H9 (cell line): ENCODE data around the gene CDC42EP3. TPM values are rescaled to one million over a fixed set of nuclear protein-coding genes. Genes with fewer than 3 reads are reported as not detected.

Source experiments
- DNase-seq: peaks from one replicate; pipeline ENCODE4 v3.0.0-alpha.2; 2017
- H2AFZ ChIP-seq: one replicate; pipeline ENCODE4 v1.6.1; 2013; ENCODE audit warnings: mild to moderate bottlenecking, low read length, control low read depth, moderate library complexity
- H2AK5ac ChIP-seq: 2 replicates; pipeline ENCODE4 v1.6.1; 2013; ENCODE audit warnings: low read length, control low read depth, mixed read lengths; ENCODE audit not compliant: insufficient read length
- H2BK120ac ChIP-seq: one replicate; pipeline ENCODE4 v1.6.1; 2013; ENCODE audit warnings: low read depth, mild to moderate bottlenecking, low read length, control low read depth, inconsistent platforms; ENCODE audit not compliant: poor library complexity, severe bottlenecking
- H2BK12ac ChIP-seq: 2 replicates; pipeline ENCODE4 v1.6.1; 2013; ENCODE audit warnings: low read length, control low read depth, mixed read lengths, low read depth; ENCODE audit not compliant: insufficient read length
- H2BK15ac ChIP-seq: 2 replicates; pipeline ENCODE4 v1.6.1; 2013; ENCODE audit warnings: low read depth, low read length, control low read depth
- H2BK20ac ChIP-seq: one replicate; pipeline ENCODE4 v1.6.1; 2013; ENCODE audit warnings: low read depth, mild to moderate bottlenecking, low read length, control low read depth, inconsistent platforms; ENCODE audit not compliant: poor library complexity, severe bottlenecking
- H2BK5ac ChIP-seq: 2 replicates; pipeline ENCODE4 v1.6.1; 2013; ENCODE audit warnings: low read length, control low read depth, mixed read lengths; ENCODE audit not compliant: insufficient read length
- H3K14ac ChIP-seq: 2 replicates; pipeline ENCODE4 v1.6.1; 2013; ENCODE audit warnings: low read length, control low read depth; ENCODE audit not compliant: insufficient read depth
- H3K18ac ChIP-seq: 2 replicates; pipeline ENCODE4 v1.6.1; 2013; ENCODE audit warnings: low read depth, mild to moderate bottlenecking, mixed read lengths, low read length, control low read depth; ENCODE audit not compliant: insufficient read length
- H3K23ac ChIP-seq: 2 replicates; pipeline ENCODE4 v1.6.1; 2013; ENCODE audit warnings: low read length, control low read depth, mixed read lengths, low read depth; ENCODE audit not compliant: insufficient read length
- H3K23me2 ChIP-seq: 2 replicates; pipeline ENCODE4 v1.6.1; 2013; ENCODE audit warnings: low read depth, mild to moderate bottlenecking, mixed read lengths, low read length, control low read depth; ENCODE audit not compliant: insufficient read length, poor library complexity, severe bottlenecking
- H3K27ac ChIP-seq: 2 replicates; pipeline ENCODE4 v1.5.1; 2013; ENCODE audit warnings: low read length, control low read depth, mixed read lengths, low read depth; ENCODE audit not compliant: insufficient read length
- H3K27me3 ChIP-seq: 2 replicates; pipeline ENCODE4 v1.6.1; 2013; ENCODE audit warnings: low read length, control low read depth, inconsistent platforms; ENCODE audit not compliant: insufficient read depth
- H3K4ac ChIP-seq: 2 replicates; pipeline ENCODE4 v1.6.1; 2013; ENCODE audit warnings: low read depth, mild to moderate bottlenecking, control low read depth, inconsistent platforms, low read length, moderate library complexity
- H3K4me1 ChIP-seq: 2 replicates; pipeline ENCODE4 v1.6.1; 2013; ENCODE audit warnings: low read length, control low read depth, inconsistent platforms; ENCODE audit not compliant: insufficient read depth
- H3K4me2 ChIP-seq: 2 replicates; pipeline ENCODE4 v1.6.1; 2013; ENCODE audit warnings: low read length, control low read depth, mixed read lengths; ENCODE audit not compliant: insufficient read length, insufficient read depth
- H3K56ac ChIP-seq: 2 replicates; pipeline ENCODE4 v1.6.1; 2013; ENCODE audit warnings: low read depth, mild to moderate bottlenecking, mixed read lengths, low read length, control low read depth; ENCODE audit not compliant: insufficient read length
- H3K79me1 ChIP-seq: 2 replicates; pipeline ENCODE4 v1.6.1; 2013; ENCODE audit warnings: low read depth, mild to moderate bottlenecking, moderate library complexity, low read length, control low read depth, inconsistent platforms; ENCODE audit not compliant: insufficient read depth, poor library complexity, severe bottlenecking
- H3K79me2 ChIP-seq: 2 replicates; pipeline ENCODE4 v1.6.1; 2013; ENCODE audit warnings: low read length, control low read depth, inconsistent platforms; ENCODE audit not compliant: insufficient read depth
- H3K9ac ChIP-seq: 2 replicates; pipeline ENCODE4 v1.6.1; 2013; ENCODE audit warnings: low read length, control low read depth, mixed read lengths; ENCODE audit not compliant: insufficient read length; ENCODE audit errors: extremely low read depth
- H3K9me3 ChIP-seq: one replicate; pipeline ENCODE4 v1.6.1; 2013; ENCODE audit warnings: low read depth, low read length, inconsistent platforms; ENCODE audit not compliant: control insufficient read depth
- H3T11ph ChIP-seq: one replicate; pipeline ENCODE4 v1.6.1; 2013; ENCODE audit warnings: mild to moderate bottlenecking, low read length, control low read depth, inconsistent platforms
- H4K20me1 ChIP-seq: one replicate; pipeline ENCODE4 v1.6.1; 2013; ENCODE audit not compliant: control insufficient read depth, insufficient read length, insufficient read depth
- H4K5ac ChIP-seq: 2 replicates; pipeline ENCODE4 v1.6.1; 2013; ENCODE audit warnings: low read depth, mild to moderate bottlenecking, mixed read lengths, low read length, control low read depth; ENCODE audit not compliant: insufficient read length
- H4K8ac ChIP-seq: replicated peaks from 2 replicates; pipeline ENCODE4 v1.6.1; 2013; ENCODE audit warnings: low read length, control low read depth, mixed read lengths, low read depth; ENCODE audit not compliant: insufficient read length
- H4K91ac ChIP-seq: 2 replicates; pipeline ENCODE4 v1.6.1; 2013; ENCODE audit warnings: low read depth, mild to moderate bottlenecking, moderate library complexity, mixed read lengths, low read length, control low read depth; ENCODE audit not compliant: insufficient read length
- H3K27ac Mint-ChIP-seq, 3 experiments: 2 replicates in 2 of 3; 3 replicates in 1 of 3; pipeline ENCODE4 v1.8.0; 2020 to 2021; ENCODE audit warnings: mixed read lengths in 3 of 3, mild to moderate bottlenecking in 1 of 3, moderate library complexity in 1 of 3
- H3K27me3 Mint-ChIP-seq: 2 replicates; pipeline ENCODE4 v1.8.0; 2021; ENCODE audit warnings: low read depth, mild to moderate bottlenecking, moderate library complexity, mixed read lengths
- H3K36me3 Mint-ChIP-seq, 3 experiments: 2 replicates in 2 of 3; 3 replicates in 1 of 3; pipeline ENCODE4 v1.8.0; 2020 to 2021; ENCODE audit warnings: low read depth in 3 of 3, mixed read lengths in 3 of 3; ENCODE audit not compliant: insufficient read depth in 1 of 3
- H3K4me1 Mint-ChIP-seq, 2 experiments: 2 replicates each; pipeline ENCODE4 v1.8.0; 2020; ENCODE audit warnings: mixed read lengths in 2 of 2
- H3K4me3 Mint-ChIP-seq, 2 experiments: 2 replicates in 1 of 2; 3 replicates in 1 of 2; pipeline ENCODE4 v1.8.0; 2020 to 2021; ENCODE audit warnings: mild to moderate bottlenecking in 2 of 2, mixed read lengths in 2 of 2, moderate library complexity in 1 of 2
- H3K9me3 Mint-ChIP-seq, 2 experiments: 2 replicates in 1 of 2; 3 replicates in 1 of 2; pipeline ENCODE4 v1.8.0; 2020; ENCODE audit warnings: mild to moderate bottlenecking in 2 of 2, mixed read lengths in 2 of 2, moderate library complexity in 1 of 2
- total RNA-seq: library from RNA; stranded (reverse); gene quantifications from 2 replicates; pipeline ENCODE4 v1.2.1, GENCODE V29; 2021
- TF ChIP-seq, protein P1 (sequence below): fragments of 200-600 bp; sonication (generic); conservative IDR thresholded peaks from 3 replicates; pipeline ENCODE4 v1.8.0; 2021; ENCODE audit warnings: antibody characterized with exemption, mild to moderate bottlenecking

The CDC42EP3 gene
- total RNA-seq, 1 experiment from 2014 or later = 61.5 TPM

DNA sequence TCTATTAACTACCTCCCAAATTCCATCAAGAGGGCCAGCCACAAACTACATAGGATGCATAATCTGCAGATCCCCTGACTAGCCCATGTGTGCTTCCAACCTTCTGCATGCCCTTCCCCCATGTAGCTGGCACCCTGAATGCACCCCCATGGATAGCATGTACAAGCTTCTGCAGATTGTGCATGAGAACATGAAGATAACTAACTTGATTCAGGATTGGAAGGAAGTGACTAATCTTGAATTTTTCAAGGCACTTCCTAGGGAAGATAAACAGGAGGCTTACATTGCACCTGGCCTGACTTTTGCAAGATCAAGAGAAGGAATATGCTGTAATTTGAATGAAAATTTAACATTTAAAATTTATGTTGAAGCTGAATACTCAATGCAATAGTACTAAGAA, 66.7 kb downstream of the CDC42EP3 start:
- H3K36me3 Mint-ChIP-seq = peaks cover 2 to 7% (median 5%) of the 10 kb centered on the region in 3 experiments; a peak in 2 of 7 replicates
- no peak overlapping the region for H3K14ac ChIP-seq
- no peak overlapping the region for H2BK20ac ChIP-seq
- no peak overlapping the region for H3K4ac ChIP-seq
- H3K79me1 ChIP-seq = no peaks in the 10 kb centered on the region
- no peak overlapping the region for H2AK5ac ChIP-seq
- no peak overlapping the region for H2BK5ac ChIP-seq
- DNase-seq = no peak
- H3K18ac ChIP-seq = no peak overlapping the region
- no peak overlapping the region for H4K91ac ChIP-seq
- no peak overlapping the region for H3K27ac ChIP-seq
- no peaks in the 10 kb centered on the region; the same call in 1 of the 2 replicates for H3K4me1 ChIP-seq
- no peak overlapping the region for H4K8ac ChIP-seq
- H3K27ac Mint-ChIP-seq = no peak overlapping the region
- H2AFZ ChIP-seq = no peak overlapping the region
- H3K9me3 ChIP-seq = no peaks in the 10 kb centered on the region
- H3K79me2 ChIP-seq = no peaks in the 10 kb centered on the region
- H2BK15ac ChIP-seq = no peak overlapping the region
- H3K27me3 ChIP-seq = no peaks in the 10 kb centered on the region
- H3K23ac ChIP-seq = no peak overlapping the region
- H3T11ph ChIP-seq = no peak overlapping the region
- TF ChIP-seq, protein P1, sequence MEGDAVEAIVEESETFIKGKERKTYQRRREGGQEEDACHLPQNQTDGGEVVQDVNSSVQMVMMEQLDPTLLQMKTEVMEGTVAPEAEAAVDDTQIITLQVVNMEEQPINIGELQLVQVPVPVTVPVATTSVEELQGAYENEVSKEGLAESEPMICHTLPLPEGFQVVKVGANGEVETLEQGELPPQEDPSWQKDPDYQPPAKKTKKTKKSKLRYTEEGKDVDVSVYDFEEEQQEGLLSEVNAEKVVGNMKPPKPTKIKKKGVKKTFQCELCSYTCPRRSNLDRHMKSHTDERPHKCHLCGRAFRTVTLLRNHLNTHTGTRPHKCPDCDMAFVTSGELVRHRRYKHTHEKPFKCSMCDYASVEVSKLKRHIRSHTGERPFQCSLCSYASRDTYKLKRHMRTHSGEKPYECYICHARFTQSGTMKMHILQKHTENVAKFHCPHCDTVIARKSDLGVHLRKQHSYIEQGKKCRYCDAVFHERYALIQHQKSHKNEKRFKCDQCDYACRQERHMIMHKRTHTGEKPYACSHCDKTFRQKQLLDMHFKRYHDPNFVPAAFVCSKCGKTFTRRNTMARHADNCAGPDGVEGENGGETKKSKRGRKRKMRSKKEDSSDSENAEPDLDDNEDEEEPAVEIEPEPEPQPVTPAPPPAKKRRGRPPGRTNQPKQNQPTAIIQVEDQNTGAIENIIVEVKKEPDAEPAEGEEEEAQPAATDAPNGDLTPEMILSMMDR = no peak
- no peak overlapping the region for H3K9ac ChIP-seq
- H2BK12ac ChIP-seq = no peak overlapping the region
- H2BK120ac ChIP-seq = no peak overlapping the region
- H4K20me1 ChIP-seq = no peaks in the 10 kb centered on the region
- H3K23me2 ChIP-seq = no peaks in the 10 kb centered on the region
- no peak overlapping the region for H4K5ac ChIP-seq
- no peak overlapping the region for H3K4me2 ChIP-seq
- H3K4me1 Mint-ChIP-seq = peaks cover 2 to 11% of the 10 kb centered on the region in 2 experiments; a peak in 2 of 4 replicates
- H3K56ac ChIP-seq = no peak overlapping the region
- H3K4me3 Mint-ChIP-seq = no peak overlapping the region
- peaks cover 1% of the 10 kb centered on the region; the same call in 1 of the 2 replicates for H3K27me3 Mint-ChIP-seq
- H3K9me3 Mint-ChIP-seq = peaks cover 0 to 8% of the 10 kb centered on the region in 2 experiments; a peak in 1 of 5 replicates
